8988T (cell line): ENCODE measurements around the gene MARCHF9.
A peak's percentile ranks its signal among the peaks of the same experiment; 100 is the strongest.

Source experiments
- DNase-seq: peaks from one replicate; pipeline ENCODE4 v3.0.0; 2011

The MARCHF9 gene

DNA sequence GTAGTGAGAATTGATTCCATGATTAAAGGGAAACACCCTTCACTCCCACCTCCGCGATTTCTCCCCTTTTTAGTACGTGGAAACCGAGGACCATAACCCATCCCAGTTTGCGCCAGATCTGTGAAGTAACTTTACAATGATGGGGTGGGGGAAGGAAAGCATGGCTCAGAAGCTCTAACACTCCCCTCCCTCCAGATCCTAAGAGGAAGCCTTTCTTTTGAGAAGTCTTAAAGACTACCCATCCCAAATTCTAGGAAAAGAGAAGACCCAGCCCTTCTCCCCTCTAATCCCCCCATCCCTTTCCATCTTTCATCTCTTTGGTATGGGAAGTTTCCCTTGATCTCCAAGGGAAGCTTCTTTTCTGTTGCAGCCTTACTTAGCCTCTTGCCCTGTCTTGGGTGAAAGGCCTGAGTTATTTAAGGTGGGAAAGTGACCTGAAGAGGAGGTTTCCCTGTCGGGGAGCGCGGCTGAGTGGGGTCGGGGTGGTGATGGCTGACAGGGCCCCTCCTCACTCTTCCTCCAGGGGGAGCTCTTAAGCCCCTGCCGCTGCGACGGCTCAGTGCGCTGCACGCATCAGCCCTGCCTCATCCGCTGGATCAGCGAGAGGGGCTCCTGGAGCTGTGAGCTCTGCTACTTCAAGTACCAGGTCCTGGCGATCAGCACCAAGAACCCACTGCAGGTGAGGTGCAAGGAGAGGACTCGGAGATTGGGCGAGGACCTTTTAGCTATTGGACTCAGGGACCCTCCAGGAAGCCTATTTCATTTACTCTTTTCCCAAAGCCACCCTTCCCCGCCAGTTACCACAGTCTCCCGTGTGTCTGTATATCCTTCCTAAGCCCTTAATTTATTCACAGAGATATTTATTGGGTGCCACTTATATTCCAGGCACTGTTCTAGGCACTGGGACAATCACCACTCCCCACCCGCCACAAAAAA is 1.8 kb downstream of the MARCHF9 start:
- peak; percentile 95 for DNase-seq

DNA sequence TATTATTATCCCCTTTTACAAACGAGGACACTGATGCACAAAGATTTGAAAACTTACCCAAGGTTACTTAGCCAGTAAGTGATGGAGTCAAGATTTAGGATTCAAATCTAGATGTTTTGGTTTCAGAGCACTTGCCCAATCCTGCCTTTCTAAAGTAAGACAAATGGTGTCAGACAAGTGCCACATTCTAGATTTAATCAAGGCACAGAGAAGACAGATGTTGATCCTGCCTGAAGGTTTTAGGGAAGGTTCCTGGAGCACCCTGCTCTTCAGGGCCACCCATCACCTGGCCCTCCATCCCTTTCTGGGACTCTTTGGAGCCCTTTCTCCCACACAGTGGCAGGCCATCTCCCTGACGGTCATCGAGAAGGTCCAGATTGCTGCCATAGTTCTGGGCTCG is 2.9 kb downstream of the MARCHF9 start:
- no peak for DNase-seq

- DNase-seq, result no peak
These were observed 3.9 kb downstream of the MARCHF9 start for GRCh38 chr12:57758552-57759359.

DNA sequence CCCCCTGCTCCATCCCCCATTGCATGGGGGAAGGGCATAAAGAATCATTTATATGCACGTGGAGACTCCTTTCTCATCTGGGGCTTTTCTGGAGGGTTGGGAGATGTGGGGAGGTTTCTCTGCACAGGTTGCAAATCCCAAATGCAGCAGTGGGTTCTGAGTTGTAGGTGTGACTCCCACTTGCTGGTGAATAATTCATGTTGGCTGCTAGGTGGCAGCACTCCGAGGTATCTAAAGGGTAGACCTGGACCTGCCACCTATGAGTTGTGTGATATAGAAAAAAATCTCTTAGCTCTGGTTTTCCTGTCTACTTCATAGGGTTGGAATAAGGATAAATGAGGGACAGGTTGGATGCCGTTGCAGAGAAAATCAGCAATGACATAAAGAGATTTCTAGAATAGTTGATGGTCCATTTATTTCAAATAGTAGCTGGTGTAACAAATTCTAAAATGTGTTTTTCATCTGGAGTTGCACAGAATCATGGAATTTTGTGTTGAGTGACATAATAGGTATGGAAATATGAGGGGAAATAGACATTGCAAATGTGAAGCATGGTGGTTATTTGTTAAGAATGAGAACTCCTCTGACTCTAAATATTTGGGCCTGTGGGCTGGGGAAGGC is 4.6 kb downstream of the MARCHF9 start:
- DNase-seq, result no peak

- DNase-seq, result no peak
These were observed 5.6 kb downstream of the MARCHF9 start for GRCh38 chr12:57760347-57760982.

- no peak for DNase-seq
These were observed 6.6 kb downstream of the MARCHF9 start for GRCh38 chr12:57761391-57761998.

- no peak for DNase-seq
These were observed 7.6 kb downstream of the MARCHF9 start for GRCh38 chr12:57762463-57762862.

DNA sequence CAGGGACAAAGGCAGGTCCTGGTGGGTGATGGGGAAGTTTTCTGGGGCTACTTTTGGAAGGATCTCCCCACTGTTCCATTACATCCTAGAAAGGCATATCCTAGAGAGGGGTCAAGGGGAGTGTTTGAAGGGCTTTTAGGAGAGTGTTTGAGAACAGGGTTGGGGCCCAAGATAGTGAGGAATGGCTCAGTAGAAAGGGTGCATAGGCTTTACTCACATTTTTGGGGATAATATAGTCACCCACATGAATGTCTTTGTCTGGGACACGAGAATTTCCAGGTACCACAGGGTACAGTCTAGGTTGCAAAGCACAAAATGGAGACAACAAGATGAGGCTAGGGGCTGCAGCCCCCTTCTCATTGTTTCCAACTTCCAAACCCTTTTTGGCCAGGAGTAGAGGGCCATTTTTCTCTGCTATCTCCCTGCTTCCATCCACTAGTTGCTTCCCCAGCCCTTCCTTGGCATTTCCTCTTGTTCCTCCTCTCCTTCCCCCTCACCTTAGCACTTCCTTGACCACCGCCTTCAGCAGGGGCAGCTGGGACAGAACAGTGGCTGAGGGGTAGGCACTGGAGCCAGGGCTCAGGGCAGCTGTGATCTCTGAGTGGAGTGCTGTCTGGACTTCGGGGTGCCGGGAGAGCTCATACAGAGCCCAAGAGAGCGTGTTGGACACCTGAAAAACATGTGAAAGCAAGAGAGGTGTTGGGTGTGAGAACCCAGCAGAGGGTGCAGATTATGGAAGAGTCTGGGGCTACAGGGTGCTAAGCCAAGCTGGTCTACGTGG is 9.2 kb downstream of the MARCHF9 start:
- DNase-seq, result no peak

DNA sequence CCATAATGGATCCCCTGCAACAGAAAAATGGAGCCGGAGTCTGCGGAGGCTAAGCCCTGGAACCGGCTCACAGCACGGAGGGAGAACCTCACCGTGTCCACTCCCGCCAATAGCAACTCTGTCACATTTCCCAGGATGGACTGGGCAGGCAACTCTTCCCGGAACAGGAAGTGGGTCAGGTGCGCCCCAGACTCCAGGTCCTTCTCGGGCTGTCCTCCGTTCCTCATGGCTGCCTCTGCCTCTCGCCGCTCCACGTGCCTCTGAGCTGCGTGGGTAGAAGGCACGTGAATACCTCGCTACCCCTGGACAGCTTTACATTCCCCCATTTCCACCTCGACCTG is 9.7 kb downstream of the MARCHF9 start:
- DNase-seq, result no peak

DNA sequence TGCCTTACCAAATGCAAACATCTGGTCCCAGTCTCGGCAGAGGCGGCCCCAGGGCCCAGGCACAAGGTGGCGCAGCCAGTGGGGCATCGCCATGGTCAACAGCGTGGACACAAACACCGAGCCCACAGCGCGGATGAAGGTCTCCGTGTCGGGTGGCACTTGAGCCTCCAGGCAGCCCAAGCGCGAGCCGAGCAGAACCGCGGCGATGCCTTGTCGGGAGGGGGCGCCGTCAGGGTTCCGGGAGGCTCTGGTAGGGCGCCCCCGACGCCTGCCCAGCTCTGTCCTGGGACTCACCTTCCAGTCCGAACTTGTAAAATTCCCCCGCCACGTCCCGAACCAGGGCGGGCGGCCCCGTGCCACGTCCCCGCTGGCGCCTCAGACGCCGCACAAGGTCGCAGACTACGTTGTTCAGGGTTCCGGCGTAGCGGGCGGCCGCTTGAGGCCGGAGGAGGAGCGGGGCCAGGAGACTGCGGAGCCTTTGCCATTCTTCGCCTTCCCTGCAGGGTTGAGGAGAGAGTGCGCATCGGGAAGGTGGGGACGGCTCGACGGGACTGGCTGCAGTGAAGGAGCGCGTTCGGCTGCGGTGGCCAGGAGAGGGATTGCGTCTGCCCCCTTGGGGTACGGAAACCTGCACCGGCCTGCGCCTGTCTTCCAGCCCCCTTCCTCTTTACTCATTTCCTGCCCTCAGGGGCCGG is 10.2 kb downstream of the MARCHF9 start:
- no peak for DNase-seq

DNA sequence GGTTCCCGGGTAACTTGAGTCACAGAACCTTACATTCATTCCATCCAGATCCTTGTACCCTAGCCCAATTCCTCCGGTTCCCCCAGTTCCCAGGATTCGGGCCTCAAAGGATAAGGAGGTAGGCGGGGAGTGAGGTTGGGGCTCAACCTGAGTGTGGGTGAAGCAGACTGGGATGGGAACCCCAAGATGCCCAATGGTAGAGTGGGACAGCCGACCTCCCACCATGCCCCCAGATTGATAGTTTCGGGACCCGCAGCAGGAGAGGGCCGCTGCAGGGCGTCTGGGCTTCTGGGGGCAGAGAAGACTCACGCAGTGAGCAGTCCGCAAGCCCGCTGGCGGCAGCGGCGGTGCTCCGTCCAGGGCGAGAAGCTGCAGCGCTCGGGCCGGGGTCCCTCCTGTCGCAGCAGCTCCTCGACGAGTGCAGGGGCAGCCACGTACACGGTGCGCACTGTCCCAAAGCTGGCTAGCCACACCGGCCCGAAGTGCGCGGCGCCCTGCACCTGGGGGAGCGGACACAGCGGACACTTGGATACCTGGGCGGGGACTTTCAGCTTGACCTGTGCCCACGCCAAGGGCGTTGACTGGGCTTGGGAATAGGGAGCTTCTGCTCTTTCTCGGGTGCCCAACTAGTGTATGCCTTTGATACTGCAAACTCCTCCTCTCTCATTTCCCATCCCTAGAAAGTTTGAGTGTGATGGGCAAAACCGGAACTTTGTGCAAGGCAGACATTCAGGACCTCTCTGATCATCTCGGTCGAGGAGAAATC is 11.0 kb downstream of the MARCHF9 start:
- DNase-seq, result no peak

GRCh38 chr12:57766464-57767304 is 11.8 kb downstream of the MARCHF9 start, which contains the start of gene CYP27B1:
TSS of gene CYP27B1 (minus strand) at chr12:57767078. CDS start at chr12:57767041, 37 bp downstream.
- DNase-seq, result no peak

GRCh38 chr12:57767305-57767698 is 12.4 kb downstream of the MARCHF9 start:
- DNase-seq, result no peak

DNA sequence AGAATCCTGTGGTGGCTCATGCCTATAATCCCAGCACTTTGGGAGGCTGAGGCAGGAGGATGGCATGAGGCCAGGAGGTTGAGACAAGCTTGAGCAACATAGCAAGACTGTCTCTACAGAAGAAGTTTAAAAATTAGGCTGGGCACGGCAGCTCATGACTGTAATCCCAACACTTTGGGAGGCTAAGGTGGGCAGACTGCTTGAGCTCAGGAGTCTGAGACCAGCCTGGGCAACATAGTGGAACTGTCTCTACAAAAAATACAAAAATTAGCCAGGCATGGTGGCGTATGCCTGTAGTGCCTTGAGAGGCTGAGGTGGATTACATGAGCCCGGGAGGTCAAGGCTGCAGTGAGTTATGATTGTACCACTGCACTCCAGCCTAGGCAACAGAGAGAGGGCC is 13.0 kb downstream of the MARCHF9 start:
- DNase-seq, result no peak

GRCh38 chr12:57769594-57769993 is 14.7 kb downstream of the MARCHF9 start:
- DNase-seq, result no peak

- DNase-seq, result no peak
These were observed 15.8 kb downstream of the MARCHF9 start for GRCh38 chr12:57770734-57771133.

DNA sequence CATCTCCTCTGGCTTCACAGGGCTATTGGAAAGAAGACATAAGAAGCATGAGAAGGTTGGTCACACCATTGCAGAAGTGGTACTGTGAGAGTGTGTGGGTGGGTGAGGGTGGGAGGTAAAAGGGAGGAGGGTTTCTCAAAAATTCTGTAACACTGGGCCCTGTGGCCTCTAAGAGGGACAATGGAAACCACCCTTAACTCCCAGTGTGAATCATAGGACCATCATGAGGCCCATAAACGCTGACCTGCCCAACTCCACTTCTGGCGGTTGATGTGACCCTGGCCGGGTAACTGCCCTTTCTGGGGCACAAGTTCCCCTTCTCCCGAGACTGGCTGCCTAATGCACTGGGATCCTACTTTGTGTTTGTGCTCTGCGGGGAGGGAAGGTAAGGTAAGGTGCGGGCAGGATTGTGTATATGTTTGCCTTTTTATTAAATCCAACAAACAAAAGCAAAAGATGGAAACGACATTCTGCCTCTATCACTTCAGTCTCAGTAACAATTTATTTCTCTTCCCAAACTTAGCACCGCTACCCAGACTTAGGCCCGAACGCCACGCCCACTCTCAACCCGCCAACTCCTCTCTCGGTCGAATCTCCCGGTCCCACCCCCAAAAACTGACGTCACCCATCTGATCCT is 16.5 kb downstream of the MARCHF9 start:
- DNase-seq, result peak; percentile 83

DNA sequence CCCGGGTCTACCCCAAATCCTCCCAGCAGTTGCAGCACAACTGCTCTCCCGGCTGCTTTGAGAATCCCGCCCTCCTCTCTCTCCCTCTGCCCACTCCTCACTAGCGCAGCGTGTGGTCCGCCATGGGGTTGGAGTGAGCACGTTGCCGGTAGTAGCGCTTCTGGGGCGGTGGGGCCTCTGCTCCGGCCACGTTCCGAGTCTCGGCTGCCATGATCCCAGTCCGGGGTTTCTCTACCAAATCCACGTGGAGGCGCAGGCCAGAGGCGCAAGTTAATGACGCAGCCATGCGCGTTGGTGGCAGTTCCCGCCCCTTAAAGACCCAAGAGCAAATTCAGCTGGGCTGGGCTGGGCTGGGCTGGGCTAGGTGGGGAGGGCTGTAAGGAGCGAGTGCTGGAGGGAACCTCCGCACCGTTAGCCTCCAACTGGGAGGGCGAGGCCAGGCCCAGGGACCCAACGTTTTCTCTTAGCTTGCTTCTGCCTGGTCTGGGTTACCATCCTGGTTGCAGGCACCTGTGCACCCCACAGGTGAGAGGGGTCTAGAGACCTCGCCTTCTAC is 17.0 kb downstream of the MARCHF9 start, which contains the start of gene METTL1:
TSS of gene METTL1 (minus strand) at position 233 of the 556 bp plus-strand sequence. CDS start at position 211, 22 bp downstream.
- DNase-seq, result peak; percentile 85
